ENCODE measurements around the gene PIK3R5. TPM values are rescaled to one million over a fixed set of nuclear protein-coding genes. Genes with fewer than 3 reads are reported as not detected.

The PIK3R5 gene
- total and polyA plus RNA-seq, 2 donors from 2014 or later, result 0.45 to 19.1 TPM

DNA sequence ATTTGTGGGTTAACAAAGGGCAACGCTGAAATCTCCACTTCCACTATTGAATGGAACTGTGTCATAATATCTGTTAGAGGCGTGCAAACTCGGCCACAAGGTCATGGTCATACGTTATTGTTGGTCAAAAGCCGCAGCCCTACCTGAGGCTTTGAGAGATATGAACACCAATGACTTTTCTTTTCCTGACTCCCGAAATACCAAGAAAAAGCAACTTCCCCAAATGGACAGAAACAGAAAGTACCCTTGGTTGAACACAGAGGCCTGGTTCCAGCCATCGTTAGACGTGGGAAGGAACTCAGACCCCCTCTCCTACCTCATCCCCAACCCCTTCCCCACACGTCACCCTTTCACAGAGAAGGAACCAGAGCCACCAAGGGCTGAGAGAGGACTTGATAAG lies 1.4 kb upstream of the PIK3R5 start:
- FAIRE-seq, result no peak
- DNase-seq, result no peak
- Histone ChIP-seq H3K36me3 (ENCODE audit: control insufficient read depth in 2 of 3, insufficient read depth in 3 of 3, low read length in 3 of 3) (no peaks in the 10 kb centered on the region), H3K4me1 (ENCODE audit: control insufficient read depth in 2 of 3, insufficient read depth in 2 of 3, low read depth in 1 of 3, low read length in 3 of 3) (no peaks in the 10 kb centered on the region), H3K9me3 (ENCODE audit: control insufficient read depth in 2 of 3, insufficient read depth in 1 of 3, low read length in 3 of 3) (no peaks in the 10 kb centered on the region), H3K4me3 (ENCODE audit: low read length in 3 of 3) (no peak overlapping the region), H3K27me3 (ENCODE audit: control insufficient read depth, insufficient read depth, low read length) (peaks cover 11% of the 10 kb centered on the region), H3K9ac (ENCODE audit: low read length in 3 of 3) (no peak overlapping the region), H3K27ac (ENCODE audit: low read depth in 2 of 2, low read length in 2 of 2) (no peak overlapping the region)
- intact Hi-C loops (cut with DNase I), result no loop called here
- TF ChIP-seq, protein P1, sequence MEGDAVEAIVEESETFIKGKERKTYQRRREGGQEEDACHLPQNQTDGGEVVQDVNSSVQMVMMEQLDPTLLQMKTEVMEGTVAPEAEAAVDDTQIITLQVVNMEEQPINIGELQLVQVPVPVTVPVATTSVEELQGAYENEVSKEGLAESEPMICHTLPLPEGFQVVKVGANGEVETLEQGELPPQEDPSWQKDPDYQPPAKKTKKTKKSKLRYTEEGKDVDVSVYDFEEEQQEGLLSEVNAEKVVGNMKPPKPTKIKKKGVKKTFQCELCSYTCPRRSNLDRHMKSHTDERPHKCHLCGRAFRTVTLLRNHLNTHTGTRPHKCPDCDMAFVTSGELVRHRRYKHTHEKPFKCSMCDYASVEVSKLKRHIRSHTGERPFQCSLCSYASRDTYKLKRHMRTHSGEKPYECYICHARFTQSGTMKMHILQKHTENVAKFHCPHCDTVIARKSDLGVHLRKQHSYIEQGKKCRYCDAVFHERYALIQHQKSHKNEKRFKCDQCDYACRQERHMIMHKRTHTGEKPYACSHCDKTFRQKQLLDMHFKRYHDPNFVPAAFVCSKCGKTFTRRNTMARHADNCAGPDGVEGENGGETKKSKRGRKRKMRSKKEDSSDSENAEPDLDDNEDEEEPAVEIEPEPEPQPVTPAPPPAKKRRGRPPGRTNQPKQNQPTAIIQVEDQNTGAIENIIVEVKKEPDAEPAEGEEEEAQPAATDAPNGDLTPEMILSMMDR (IDR thresholded peaks at IDR 0.05; ENCODE audit: borderline replicate concordance, extremely low read depth, insufficient read depth), result no peak

DNA sequence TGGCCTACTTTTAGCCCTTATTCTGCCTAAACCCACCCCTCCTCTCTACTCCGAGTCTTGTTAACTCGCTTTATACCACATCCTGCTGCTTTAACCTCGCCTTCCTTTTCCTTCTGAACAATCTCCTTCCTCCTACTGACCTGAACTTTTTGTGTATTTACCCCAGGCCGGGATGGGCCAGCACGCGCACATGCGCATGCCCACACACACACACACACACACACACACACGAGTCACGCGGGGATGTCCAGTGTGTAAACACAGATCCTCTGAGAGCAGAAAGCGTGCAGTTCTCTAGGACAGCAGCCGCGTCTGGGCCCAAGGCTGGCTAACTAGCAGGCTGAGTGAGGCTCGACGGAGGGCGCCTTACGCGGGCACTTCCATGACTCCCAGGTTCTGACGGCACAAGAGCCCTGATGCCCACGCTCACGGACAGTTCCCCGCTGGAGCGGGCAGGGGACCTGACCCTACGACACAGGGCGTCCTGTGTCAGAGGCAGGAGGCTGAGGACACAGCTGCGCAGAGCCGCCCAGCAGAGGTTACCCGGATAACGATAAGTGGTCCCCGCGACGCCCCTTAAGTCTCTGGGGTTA lies 610 bp downstream of the PIK3R5 start:
- H3K27me3 ChIP-seq (ENCODE audit: control insufficient read depth, insufficient read depth, low read length), result peaks cover 11% of the 10 kb centered on the region
- H3K9me3 ChIP-seq (ENCODE audit: control insufficient read depth in 2 of 3, insufficient read depth in 1 of 3, low read length in 3 of 3), result no peaks in the 10 kb centered on the region
- FAIRE-seq (no peak), DNase-seq (peak; percentile 4 to 76 (median 15))
- intact Hi-C loops (cut with DNase I), result no loop called here
- TF ChIP-seq, protein P1 (IDR thresholded peaks at IDR 0.05; ENCODE audit: borderline replicate concordance, extremely low read depth, insufficient read depth), result no peak
- no peak overlapping the region for H3K9ac ChIP-seq (ENCODE audit: low read length in 3 of 3)
- no peak overlapping the region for H3K27ac ChIP-seq (ENCODE audit: low read depth in 2 of 2, low read length in 2 of 2)
- H3K36me3 ChIP-seq (ENCODE audit: control insufficient read depth in 2 of 3, insufficient read depth in 3 of 3, low read length in 3 of 3), result no peaks in the 10 kb centered on the region
- no peaks in the 10 kb centered on the region for H3K4me1 ChIP-seq (ENCODE audit: control insufficient read depth in 2 of 3, insufficient read depth in 2 of 3, low read depth in 1 of 3, low read length in 3 of 3)
- H3K4me3 ChIP-seq (ENCODE audit: low read length in 3 of 3), result no peak overlapping the region

DNA sequence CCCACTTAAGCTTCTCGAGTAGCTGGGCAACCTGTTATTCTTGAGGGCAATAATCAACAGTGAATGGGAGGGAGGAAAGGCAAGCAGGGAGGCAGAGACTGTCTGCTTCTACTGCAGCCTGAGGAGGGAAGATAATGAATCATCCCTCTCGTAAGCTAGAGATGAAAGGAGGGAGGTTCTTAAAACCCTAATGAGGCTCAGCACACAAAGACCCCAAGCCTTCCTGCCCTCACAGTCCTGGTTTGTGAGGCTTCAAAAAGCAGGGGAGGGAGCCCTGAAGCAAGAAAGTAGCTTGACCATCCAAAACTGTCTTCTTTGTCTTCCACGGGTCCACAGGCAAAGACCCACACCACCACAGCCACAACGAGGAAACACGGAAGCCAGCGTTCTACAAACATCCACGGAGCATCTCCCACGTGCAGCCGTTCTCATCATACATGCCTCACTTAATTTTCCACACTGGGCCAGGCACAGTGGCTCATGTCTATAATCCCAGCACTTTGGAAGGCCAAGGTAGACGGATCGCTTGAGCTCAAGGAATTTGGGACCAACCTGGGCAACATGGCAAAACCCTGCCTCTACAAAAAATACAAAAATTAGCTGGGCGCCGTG lies 1.8 kb downstream of the PIK3R5 start:
- no peaks in the 10 kb centered on the region for H3K9me3 ChIP-seq (ENCODE audit: control insufficient read depth in 2 of 3, insufficient read depth in 1 of 3, low read length in 3 of 3)
- no peaks in the 10 kb centered on the region for H3K4me1 ChIP-seq (ENCODE audit: control insufficient read depth in 2 of 3, insufficient read depth in 2 of 3, low read depth in 1 of 3, low read length in 3 of 3)
- no peaks in the 10 kb centered on the region for H3K36me3 ChIP-seq (ENCODE audit: control insufficient read depth in 2 of 3, insufficient read depth in 3 of 3, low read length in 3 of 3)
- H3K4me3 ChIP-seq (ENCODE audit: low read length in 3 of 3), result no peak overlapping the region
- TF ChIP-seq, protein P1 (IDR thresholded peaks at IDR 0.05; ENCODE audit: borderline replicate concordance, extremely low read depth, insufficient read depth), result no peak
- DNase-seq (no peak), FAIRE-seq (no peak)
- H3K27ac ChIP-seq (ENCODE audit: low read depth in 2 of 2, low read length in 2 of 2), result no peak overlapping the region
- H3K9ac ChIP-seq (ENCODE audit: low read length in 3 of 3), result no peak overlapping the region
- peaks cover 11% of the 10 kb centered on the region for H3K27me3 ChIP-seq (ENCODE audit: control insufficient read depth, insufficient read depth, low read length)
- intact Hi-C loops (cut with DNase I), result no loop called here
